SU-DHL-6 (cell line): Measurements from ENCODE around the gene HOXC12.

Experiments
- H2AFZ ChIP-seq: fragments of 200-600 bp; sonication (generic); 2 replicates; pipeline ENCODE4 v1.6.1; 2014; ENCODE audit warnings: low read depth, mild to moderate bottlenecking, moderate library complexity, mixed read lengths, antibody characterized with exemption, low read length; ENCODE audit not compliant: severe bottlenecking
- H3F3A ChIP-seq: fragments of 200-600 bp; shearing (Covaris generic); 2 replicates; pipeline ENCODE4 v1.6.0; 2016; ENCODE audit warnings: antibody characterized with exemption, mild to moderate bottlenecking; ENCODE audit not compliant: insufficient read depth
- H3K27ac ChIP-seq: fragments of 200-600 bp; sonication (generic); 2 replicates; pipeline ENCODE4 v1.5.1; 2016; ENCODE audit warnings: low read depth, mild to moderate bottlenecking, low read length, moderate library complexity, mixed read lengths
- H3K27me3 ChIP-seq: fragments of 200-600 bp; sonication (generic), shearing (Covaris generic); 2 replicates; pipeline ENCODE4 v1.6.0; 2014; ENCODE audit warnings: mild to moderate bottlenecking, low read length
- H3K36me3 ChIP-seq: fragments of 200-600 bp; sonication (generic); 2 replicates; pipeline ENCODE4 v1.6.1; 2014; ENCODE audit warnings: mild to moderate bottlenecking, low read length, mixed read lengths
- H3K4me2 ChIP-seq: fragments of 300-600, 200-600 bp; shearing (Covaris generic), sonication (generic); 2 replicates; pipeline ENCODE4 v1.6.0; 2014; ENCODE audit warnings: low read length, low read depth, mild to moderate bottlenecking; ENCODE audit not compliant: poor library complexity, severe bottlenecking
- H3K4me3 ChIP-seq: fragments of 200-600 bp; sonication (generic); 2 replicates; pipeline ENCODE4 v1.5.1; 2014; ENCODE audit warnings: antibody characterized with exemption, low read length, mild to moderate bottlenecking, mixed read lengths; ENCODE audit not compliant: insufficient read depth, poor library complexity, severe bottlenecking
- H3K79me2 ChIP-seq: fragments of 200-600 bp; sonication (generic); 2 replicates; pipeline ENCODE4 v1.6.1; 2014; ENCODE audit warnings: mild to moderate bottlenecking, low read length, moderate library complexity; ENCODE audit not compliant: insufficient read depth
- H3K9ac ChIP-seq: fragments of 200-600 bp; sonication (generic); 2 replicates; pipeline ENCODE4 v1.7.0; 2014; ENCODE audit warnings: mild to moderate bottlenecking, low read length
- H3K9me2 ChIP-seq: fragments of 200-600 bp; sonication (generic); replicated peaks from 2 replicates; pipeline ENCODE4 v1.6.1; 2014; ENCODE audit warnings: low read length; ENCODE audit not compliant: insufficient read depth
- H3K9me3 ChIP-seq: fragments of 200-600 bp; sonication (generic); 2 replicates; pipeline ENCODE4 v1.6.1; 2014; ENCODE audit warnings: low read length, mixed read lengths; ENCODE audit not compliant: insufficient read depth
- H4K20me1 ChIP-seq: fragments of 200-600 bp; sonication (generic); 2 replicates; pipeline ENCODE4 v1.6.1; 2014; ENCODE audit warnings: low read depth, mild to moderate bottlenecking, antibody characterized with exemption, low read length, moderate library complexity, mixed read lengths
- CTCF ChIP-seq: fragments of 200-600 bp; sonication (generic); IDR thresholded peaks from one replicate; pipeline ENCODE4 v1.5.1; 2017; ENCODE audit warnings: antibody characterized with exemption, mild to moderate bottlenecking, low read length, moderate library complexity; ENCODE audit not compliant: insufficient read depth, poor library complexity, severe bottlenecking
- EZH2phosphoT487 ChIP-seq: fragments of 200-600 bp; sonication (generic), shearing (Covaris generic); conservative IDR thresholded peaks from 2 replicates; pipeline ENCODE4 v1.6.1; 2018; ENCODE audit warnings: mild to moderate bottlenecking, antibody characterized with exemption, low read length, moderate library complexity, mixed read lengths

The HOXC12 gene

GRCh38 chr12:53950437-53950773 is 4.3 kb upstream of the HOXC12 start:
- Histone ChIP-seq H3K9ac (no peak overlapping the region), H3K36me3 (no peaks in the 10 kb centered on the region), H3K79me2 (no peaks in the 10 kb centered on the region), H4K20me1 (no peaks in the 10 kb centered on the region), H3K27ac (no peak overlapping the region), H3K4me2 (no peak overlapping the region), H3K9me3 (no peaks in the 10 kb centered on the region), H3F3A (no peaks in the 10 kb centered on the region), H3K4me3 (no peak overlapping the region), H3K27me3 (no peaks in the 10 kb centered on the region), H3K9me2 (no peaks in the 10 kb centered on the region), H2AFZ (no peak overlapping the region)
- TF ChIP-seq CTCF (no peak), EZH2phosphoT487 (no peak)

GRCh38 chr12:53950789-53951576 is 3.7 kb upstream of the HOXC12 start:
- H4K20me1 ChIP-seq = no peaks in the 10 kb centered on the region
- H3K27ac ChIP-seq = no peak overlapping the region

GRCh38 chr12:53951577-53952334 is 2.9 kb upstream of the HOXC12 start:
- Histone ChIP-seq H4K20me1 (no peaks in the 10 kb centered on the region), H3K27ac (no peak overlapping the region), H3K79me2 (no peaks in the 10 kb centered on the region), H3K9ac (no peak overlapping the region), H3K4me3 (no peak overlapping the region), H3K9me2 (no peaks in the 10 kb centered on the region), H3K27me3 (no peaks in the 10 kb centered on the region), H3K36me3 (no peaks in the 10 kb centered on the region), H3K9me3 (no peaks in the 10 kb centered on the region), H3K4me2 (no peak overlapping the region), H3F3A (no peaks in the 10 kb centered on the region), H2AFZ (no peak overlapping the region)
- TF ChIP-seq CTCF = no peak
- TF ChIP-seq EZH2phosphoT487 = no peak

More at GRCh38 chr12:53950789-53951576, 3.7 kb upstream of the HOXC12 start:
- Histone ChIP-seq H3F3A (no peaks in the 10 kb centered on the region), H3K36me3 (no peaks in the 10 kb centered on the region), H3K4me3 (no peak overlapping the region), H2AFZ (no peak overlapping the region), H3K79me2 (no peaks in the 10 kb centered on the region), H3K9ac (no peak overlapping the region), H3K9me3 (no peaks in the 10 kb centered on the region), H3K4me2 (no peak overlapping the region), H3K27me3 (no peaks in the 10 kb centered on the region), H3K9me2 (no peaks in the 10 kb centered on the region)
- TF ChIP-seq EZH2phosphoT487 = no peak

- Histone ChIP-seq H4K20me1 (no peaks in the 10 kb centered on the region), H3K27me3 (no peaks in the 10 kb centered on the region), H3K4me3 (no peak overlapping the region), H3K27ac (no peak overlapping the region), H3K9me2 (no peaks in the 10 kb centered on the region), H3F3A (no peaks in the 10 kb centered on the region), H3K9me3 (no peaks in the 10 kb centered on the region), H3K9ac (no peak overlapping the region), H3K79me2 (no peaks in the 10 kb centered on the region), H3K4me2 (no peak overlapping the region), H2AFZ (no peak overlapping the region), H3K36me3 (no peaks in the 10 kb centered on the region)
- TF ChIP-seq CTCF (no peak), EZH2phosphoT487 (no peak)
Observed at GRCh38 chr12:53952335-53952694, 2.4 kb upstream of the HOXC12 start.
